IMR-90 (cell line): Measurements from ENCODE around the gene RBFOX1. TPM values are rescaled to one million over a fixed set of nuclear protein-coding genes. Genes with fewer than 3 reads are reported as not detected.

Source experiments
- ATAC-seq: fragments of 200-7000 bp; cut with Tn5 transposase; 2 replicates; pipeline ENCODE4 v1.9.1; 2020; ENCODE audit warnings: low read depth, mild to moderate bottlenecking, moderate library complexity
- BruUV-seq: library from RNA; stranded (reverse); fragments of 400-500 nt; replicated peaks from 2 replicates; lab custom pipeline; 2021; lab: Mats Ljungman, UMichigan
- CTCF ChIA-PET: fragments of 300-600 bp; formaldehyde crosslinking; extraction: SDS; loops from one replicate; lab custom pipeline; 2021; ENCODE audit warnings: antibody characterized with exemption; lab: Yijun Ruan, JAX
- POLR2A ChIA-PET: fragments of 300-600 bp; sonication (Branson Sonifier 250); formaldehyde crosslinking; loops from one replicate; lab custom pipeline; 2022; ENCODE audit warnings: antibody characterized with exemption; ENCODE audit not compliant: unreplicated experiment; lab: Charles Lee
- DNase-seq: peaks from one replicate; pipeline ENCODE4 v3.0.0; 2013
- H2AFZ ChIP-seq: replicated peaks from 2 replicates; pipeline ENCODE3; 2013; ENCODE audit warnings: low read length, mild to moderate bottlenecking; ENCODE audit not compliant: poor library complexity
- H2AK5ac ChIP-seq: 2 replicates; pipeline ENCODE4 v1.6.1; 2013; ENCODE audit warnings: low read depth, low read length, inconsistent platforms
- H2AK9ac ChIP-seq: replicated peaks from 2 replicates; pipeline ENCODE3; 2013; ENCODE audit warnings: mild to moderate bottlenecking, low read depth, low read length, moderate library complexity; ENCODE audit not compliant: poor library complexity
- H2BK120ac ChIP-seq: 2 replicates; pipeline ENCODE4 v1.6.1; 2013; ENCODE audit warnings: low read depth, low read length, inconsistent platforms
- H2BK15ac ChIP-seq: 3 replicates; pipeline ENCODE4 v1.6.1; 2013; ENCODE audit warnings: low read depth, low read length, inconsistent platforms
- H2BK20ac ChIP-seq: 2 replicates; pipeline ENCODE4 v1.6.1; 2013; ENCODE audit warnings: low read depth, mild to moderate bottlenecking, inconsistent platforms, low read length, moderate library complexity
- H2BK5ac ChIP-seq: 2 replicates; pipeline ENCODE4 v1.6.1; 2013; ENCODE audit warnings: mild to moderate bottlenecking, low read depth, low read length, inconsistent platforms; ENCODE audit not compliant: poor library complexity, severe bottlenecking
- H3K14ac ChIP-seq: replicated peaks from 2 replicates; pipeline ENCODE4 v1.6.1; 2013; ENCODE audit warnings: low read depth, low read length, inconsistent platforms
- H3K18ac ChIP-seq: 2 replicates; pipeline ENCODE4 v1.6.1; 2013; ENCODE audit warnings: low read depth, low read length, control low read depth
- H3K23ac ChIP-seq: 2 replicates; pipeline ENCODE4 v1.6.1; 2013; ENCODE audit warnings: low read depth, low read length, inconsistent platforms
- H3K27ac ChIP-seq: 2 replicates; pipeline ENCODE4 v1.5.1; 2013; ENCODE audit warnings: mild to moderate bottlenecking, control low read depth, low read length; ENCODE audit not compliant: insufficient read depth
- H3K27me3 ChIP-seq: 2 replicates; pipeline ENCODE4 v1.6.1; 2013; ENCODE audit warnings: low read length; ENCODE audit not compliant: control insufficient read depth, insufficient read depth
- H3K36me3 ChIP-seq: 2 replicates; pipeline ENCODE4 v1.6.1; 2013; ENCODE audit warnings: low read length, mixed read lengths; ENCODE audit not compliant: control insufficient read depth, insufficient read depth
- H3K4ac ChIP-seq: 2 replicates; pipeline ENCODE4 v1.6.1; 2013; ENCODE audit warnings: low read depth, low read length, inconsistent platforms
- H3K4me1 ChIP-seq: 2 replicates; pipeline ENCODE4 v1.6.1; 2013; ENCODE audit warnings: low read length, mixed read lengths; ENCODE audit not compliant: control insufficient read depth, insufficient read depth
- H3K4me2 ChIP-seq: 2 replicates; pipeline ENCODE4 v1.6.1; 2013; ENCODE audit warnings: low read depth, mild to moderate bottlenecking, control low read depth, low read length, moderate library complexity
- H3K4me3 ChIP-seq: 2 replicates; pipeline ENCODE4 v1.5.1; 2013; ENCODE audit warnings: low read depth, mild to moderate bottlenecking, control low read depth, low read length, moderate library complexity; ENCODE audit not compliant: insufficient read depth
- H3K56ac ChIP-seq: 2 replicates; pipeline ENCODE4 v1.6.1; 2013; ENCODE audit warnings: low read length, inconsistent platforms; ENCODE audit not compliant: insufficient read depth; ENCODE audit errors: extremely low read depth
- H3K79me1 ChIP-seq, 2 experiments: 2 replicates each; pipeline ENCODE4 v1.6.1; 2013; ENCODE audit warnings: low read length in 2 of 2, inconsistent platforms in 1 of 2, low read depth in 1 of 2
- H3K9ac ChIP-seq: 2 replicates; pipeline ENCODE4 v1.6.1; 2013; ENCODE audit warnings: low read depth, low read length, control low read depth
- H3K9me1 ChIP-seq: 2 replicates; pipeline ENCODE4 v1.6.1; 2013; ENCODE audit warnings: low read length, inconsistent platforms; ENCODE audit not compliant: insufficient read depth
- H3K9me3 ChIP-seq: 2 replicates; pipeline ENCODE4 v1.6.1; 2013; ENCODE audit warnings: low read length; ENCODE audit not compliant: control insufficient read depth, insufficient read depth
- H4K20me1 ChIP-seq: 2 replicates; pipeline ENCODE4 v1.6.1; 2013; ENCODE audit warnings: low read length, inconsistent platforms; ENCODE audit not compliant: insufficient read depth
- H4K5ac ChIP-seq: 2 replicates; pipeline ENCODE4 v1.6.1; 2013; ENCODE audit warnings: mild to moderate bottlenecking, low read depth, low read length, control low read depth
- H4K8ac ChIP-seq, 2 experiments: 2 replicates each; pipeline ENCODE4 v1.6.1; 2013; ENCODE audit warnings: low read depth in 2 of 2, low read length in 2 of 2, control low read depth in 1 of 2, inconsistent platforms in 1 of 2
- H4K91ac ChIP-seq: 2 replicates; pipeline ENCODE4 v1.6.1; 2013; ENCODE audit warnings: low read depth, low read length, inconsistent platforms; ENCODE audit not compliant: insufficient read depth
- BHLHE40 ChIP-seq: fragments of 150-350 bp; IDR thresholded peaks from 2 replicates; pipeline ENCODE4 v1.6.1; 2016; ENCODE audit warnings: mild to moderate bottlenecking, low read depth, low read length
- FOS ChIP-seq: fragments of 150-350 bp; IDR thresholded peaks from 2 replicates; pipeline ENCODE4 v1.6.1; 2016; ENCODE audit warnings: low read depth, low read length
- MAFK ChIP-seq: IDR thresholded peaks from 2 replicates; pipeline ENCODE4 v1.6.1; 2012; ENCODE audit warnings: low read depth, low read length, improper control_type of control experiment
- MAZ ChIP-seq: IDR thresholded peaks from 2 replicates; pipeline ENCODE4 v1.6.1; 2012; ENCODE audit warnings: low read depth, mild to moderate bottlenecking, low read length, improper control_type of control experiment, moderate library complexity, borderline replicate concordance
- NFE2L2 ChIP-seq: fragments of 150-350 bp; IDR thresholded peaks from 2 replicates; pipeline ENCODE4 v1.6.1; 2016; ENCODE audit warnings: low read depth, mild to moderate bottlenecking, low read length
- RAD21 ChIP-seq: IDR thresholded peaks from 2 replicates; pipeline ENCODE4 v1.6.1; 2012; ENCODE audit warnings: low read length, improper control_type of control experiment
- RCOR1 ChIP-seq: IDR thresholded peaks from 2 replicates; pipeline ENCODE4 v1.6.1; 2012; ENCODE audit warnings: mild to moderate bottlenecking, low read length, improper control_type of control experiment; ENCODE audit not compliant: insufficient replicate concordance
- RFX5 ChIP-seq: IDR thresholded peaks from 2 replicates; pipeline ENCODE4 v1.8.0; 2012; ENCODE audit warnings: low read depth, mild to moderate bottlenecking, low read length, moderate library complexity
- SMC3 ChIP-seq: fragments of 150-350 bp; IDR thresholded peaks from 2 replicates; pipeline ENCODE4 v1.6.1; 2016; ENCODE audit warnings: low read depth, mild to moderate bottlenecking, antibody characterized with exemption, low read length, moderate library complexity
- WGBS, 2 experiments: methylation state at CpG; one replicate each; pipeline versions ENCODE4 v1.1.5 to v1.1.7; 2013; ENCODE audit warnings: missing lambda C conversion rate in 2 of 2; ENCODE audit not compliant: insufficient read length in 1 of 2; ENCODE audit errors: extremely low coverage in 2 of 2; 5-methylcytosine and 5-hydroxymethylcytosine counted together
- dilution Hi-C: fragments of 300-500 bp; cut with HindIII; formaldehyde crosslinking; loops from one replicate; pipeline ENCODE4 v1.14.3; 2018; ENCODE audit warnings: low sequenced_read_pairs; ENCODE audit not compliant: unreplicated experiment
- in situ Hi-C: fragments of 300-500 bp; cut with MboI; formaldehyde crosslinking; loops from 3 replicates; pipeline ENCODE4 v1.14.3; 2019; ENCODE audit warnings: low sequenced_read_pairs, inconsistent platforms, mixed read lengths
- intact Hi-C: fragments of 100-400 bp; cut with micrococcal nuclease; formaldehyde crosslinking; loops from 2 replicates; pipeline ENCODE4 v1.10.0; 2022
- polyA plus RNA-seq, 3 experiments: library from polyadenylated mRNA; depleted of rRNA; stranded (reverse); fragments of >200 nt; gene quantifications; 2 replicates each; pipeline ENCODE4 v1.2.3, GENCODE V29; 2012; ENCODE audit warnings: low replicate concordance in 1 of 3
- total RNA-seq: library from RNA; depleted of rRNA; stranded (reverse); fragments of >200 nt; gene quantifications from 2 replicates; pipeline ENCODE4 v1.2.3, GENCODE V29; 2012
- TF ChIP-seq, protein P1 (sequence below): fragments of 150-350 bp; IDR thresholded peaks from 2 replicates; pipeline ENCODE4 v1.6.1; 2016; ENCODE audit warnings: low read depth, mild to moderate bottlenecking, low read length, moderate library complexity, borderline replicate concordance
- TF ChIP-seq, protein P2 (sequence below): conservative IDR thresholded peaks from 2 replicates; pipeline ENCODE4 v1.5.1; 2012; ENCODE audit warnings: mild to moderate bottlenecking, low read depth, low read length, improper control_type of control experiment

RBFOX1 gene
- total and polyA plus RNA-seq, 2 of the 4 experiments (the other 2 are of a cell fraction) = not detected

GRCh38 chr16:7331997-7332396 is 648 bp upstream of the RBFOX1 start:
- Histone ChIP-seq H4K20me1 (no peaks in the 10 kb centered on the region), H3K79me1 (no peaks in the 10 kb centered on the region), H4K91ac (no peak overlapping the region), H3K4me1 (no peaks in the 10 kb centered on the region), H2AFZ (no peak overlapping the region), H2BK20ac (no peak overlapping the region), H3K9me3 (peaks cover 2% of the 10 kb centered on the region; the same call in 1 of the 2 replicates), H2AK5ac (no peak overlapping the region), H3K4me3 (no peak overlapping the region), H4K8ac (no peak overlapping the region), H4K5ac (no peak overlapping the region), H3K23ac (no peak overlapping the region), H3K27ac (no peak overlapping the region), H3K4me2 (no peak overlapping the region), H2AK9ac (no peak overlapping the region), H3K9me1 (no peaks in the 10 kb centered on the region), H3K18ac (no peak overlapping the region), H3K14ac (no peak overlapping the region), H3K4ac (no peak overlapping the region), H3K27me3 (no peaks in the 10 kb centered on the region), H2BK15ac (no peak overlapping the region), H3K56ac (no peak overlapping the region), H3K9ac (no peak overlapping the region), H2BK120ac (no peak overlapping the region), H3K36me3 (no peaks in the 10 kb centered on the region), H2BK5ac (no peak overlapping the region)
- in situ Hi-C loops (no loop called here), intact Hi-C loops (no loop called here), dilution Hi-C loops (no loop called here)
- WGBS, 2 experiments = no CpG with 5 or more reads among the region's 6 CpGs
- DNase-seq (no peak), ATAC-seq (no peak)
- ChIA-PET CTCF (no interaction called here), POLR2A (interaction anchor here (0.5 kb wide), 1 partner anchor 145 kb away, joined by 5 read pairs; no protein-coding TSS in a partner anchor)
- BruUV-seq = no TSS peak
- TF ChIP-seq RCOR1 (no peak), SMC3 (no peak), MAFK (no peak), NFE2L2 (no peak), MAZ (no peak), RAD21 (no peak), FOS (no peak), RFX5 (no peak), BHLHE40 (no peak)
- TF ChIP-seq, protein P1, sequence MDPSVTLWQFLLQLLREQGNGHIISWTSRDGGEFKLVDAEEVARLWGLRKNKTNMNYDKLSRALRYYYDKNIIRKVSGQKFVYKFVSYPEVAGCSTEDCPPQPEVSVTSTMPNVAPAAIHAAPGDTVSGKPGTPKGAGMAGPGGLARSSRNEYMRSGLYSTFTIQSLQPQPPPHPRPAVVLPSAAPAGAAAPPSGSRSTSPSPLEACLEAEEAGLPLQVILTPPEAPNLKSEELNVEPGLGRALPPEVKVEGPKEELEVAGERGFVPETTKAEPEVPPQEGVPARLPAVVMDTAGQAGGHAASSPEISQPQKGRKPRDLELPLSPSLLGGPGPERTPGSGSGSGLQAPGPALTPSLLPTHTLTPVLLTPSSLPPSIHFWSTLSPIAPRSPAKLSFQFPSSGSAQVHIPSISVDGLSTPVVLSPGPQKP = no peak
- TF ChIP-seq, protein P2, sequence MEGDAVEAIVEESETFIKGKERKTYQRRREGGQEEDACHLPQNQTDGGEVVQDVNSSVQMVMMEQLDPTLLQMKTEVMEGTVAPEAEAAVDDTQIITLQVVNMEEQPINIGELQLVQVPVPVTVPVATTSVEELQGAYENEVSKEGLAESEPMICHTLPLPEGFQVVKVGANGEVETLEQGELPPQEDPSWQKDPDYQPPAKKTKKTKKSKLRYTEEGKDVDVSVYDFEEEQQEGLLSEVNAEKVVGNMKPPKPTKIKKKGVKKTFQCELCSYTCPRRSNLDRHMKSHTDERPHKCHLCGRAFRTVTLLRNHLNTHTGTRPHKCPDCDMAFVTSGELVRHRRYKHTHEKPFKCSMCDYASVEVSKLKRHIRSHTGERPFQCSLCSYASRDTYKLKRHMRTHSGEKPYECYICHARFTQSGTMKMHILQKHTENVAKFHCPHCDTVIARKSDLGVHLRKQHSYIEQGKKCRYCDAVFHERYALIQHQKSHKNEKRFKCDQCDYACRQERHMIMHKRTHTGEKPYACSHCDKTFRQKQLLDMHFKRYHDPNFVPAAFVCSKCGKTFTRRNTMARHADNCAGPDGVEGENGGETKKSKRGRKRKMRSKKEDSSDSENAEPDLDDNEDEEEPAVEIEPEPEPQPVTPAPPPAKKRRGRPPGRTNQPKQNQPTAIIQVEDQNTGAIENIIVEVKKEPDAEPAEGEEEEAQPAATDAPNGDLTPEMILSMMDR = no peak
